GM21515 (cell line): Measurements from ENCODE around the gene ZNF625.
"Not testable (repeated sequence)": the region's sequence is repeated elsewhere in the genome, so short reads cannot be mapped to it uniquely, and the experiment has no call there.

Source experiments
- ATAC-seq: cut with Tn5 transposase; IDR thresholded peaks from one replicate; pipeline ENCODE4 v1.9.1; 2021; ENCODE audit not compliant: unreplicated experiment

Gene ZNF625

DNA sequence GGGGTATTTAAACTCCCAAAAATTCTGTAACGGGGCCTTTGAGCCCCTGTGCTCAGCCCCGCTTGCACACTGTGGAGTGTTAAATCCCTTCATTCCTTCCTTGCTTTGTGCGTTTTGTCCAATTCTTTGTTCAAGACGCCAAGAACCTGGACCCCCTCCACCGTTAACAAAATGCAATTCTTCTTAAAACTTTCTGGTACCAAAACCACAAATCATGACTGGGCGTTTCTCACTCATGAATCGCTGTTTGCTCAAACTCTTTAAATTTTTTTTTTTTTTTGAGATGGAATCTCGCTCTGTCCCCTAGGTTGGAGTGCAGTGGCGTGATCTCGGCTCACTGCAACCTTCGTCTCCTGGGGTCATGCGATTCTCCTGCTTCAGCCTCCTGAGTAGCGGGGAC, 17.3 kb downstream of the ZNF625 start:
- no peak for ATAC-seq

DNA sequence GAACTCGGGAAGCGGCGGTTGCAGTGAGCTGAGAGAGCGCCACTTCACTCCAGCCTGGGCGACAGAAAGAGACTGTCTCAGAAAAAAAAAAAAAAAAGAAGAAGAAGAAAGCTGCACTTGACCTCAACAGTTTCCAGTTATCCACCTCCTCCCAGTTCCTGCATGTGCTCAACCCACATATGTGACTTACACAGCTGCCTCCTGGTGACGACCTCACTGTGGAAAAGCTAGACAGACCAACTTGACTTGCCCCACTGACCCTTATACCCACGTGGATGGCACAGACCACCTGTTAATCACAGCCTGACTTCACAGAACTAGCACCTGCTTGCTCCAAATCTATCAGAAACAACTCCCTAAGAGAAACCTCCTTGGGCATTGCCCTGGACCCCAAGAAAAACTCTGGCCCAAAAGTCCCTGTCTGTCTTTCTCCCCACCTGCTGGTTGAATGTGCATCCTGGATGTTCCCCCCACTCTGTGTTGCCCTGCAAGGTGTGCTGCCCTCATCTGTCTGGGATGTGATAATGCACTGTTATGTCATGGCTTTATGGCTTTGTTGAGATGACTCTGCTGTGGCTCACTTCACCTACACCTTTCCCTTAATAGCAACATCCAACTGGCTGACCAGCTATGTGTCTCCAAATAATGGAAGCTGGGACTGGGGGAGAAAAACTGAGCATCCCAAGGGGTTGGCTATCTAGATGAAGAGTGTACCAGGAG, 19.2 kb downstream of the ZNF625 start:
- ATAC-seq, result no peak

GRCh38 chr19:12133069-12133468, 23.5 kb downstream of the ZNF625 start:
- no peak for ATAC-seq

DNA sequence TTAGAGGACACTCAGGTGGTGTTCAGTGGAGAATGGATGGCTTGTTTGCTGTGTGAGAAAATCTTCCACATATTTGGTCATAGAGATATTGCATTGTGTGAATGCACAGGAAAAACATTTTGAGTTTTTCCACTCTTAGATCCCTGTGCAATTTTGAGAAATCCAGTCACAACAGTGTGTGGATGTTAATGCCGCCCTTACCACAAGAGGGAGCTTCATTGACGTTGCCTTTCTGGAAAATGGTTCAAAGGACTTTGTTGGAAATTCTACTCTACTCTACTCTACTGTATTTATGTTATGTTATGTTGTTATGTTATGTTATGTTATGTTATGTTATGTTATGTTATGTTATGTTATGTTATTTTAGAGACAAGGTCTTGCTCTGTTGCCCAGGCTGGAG, 29.8 kb downstream of the ZNF625 start:
- no peak for ATAC-seq

DNA sequence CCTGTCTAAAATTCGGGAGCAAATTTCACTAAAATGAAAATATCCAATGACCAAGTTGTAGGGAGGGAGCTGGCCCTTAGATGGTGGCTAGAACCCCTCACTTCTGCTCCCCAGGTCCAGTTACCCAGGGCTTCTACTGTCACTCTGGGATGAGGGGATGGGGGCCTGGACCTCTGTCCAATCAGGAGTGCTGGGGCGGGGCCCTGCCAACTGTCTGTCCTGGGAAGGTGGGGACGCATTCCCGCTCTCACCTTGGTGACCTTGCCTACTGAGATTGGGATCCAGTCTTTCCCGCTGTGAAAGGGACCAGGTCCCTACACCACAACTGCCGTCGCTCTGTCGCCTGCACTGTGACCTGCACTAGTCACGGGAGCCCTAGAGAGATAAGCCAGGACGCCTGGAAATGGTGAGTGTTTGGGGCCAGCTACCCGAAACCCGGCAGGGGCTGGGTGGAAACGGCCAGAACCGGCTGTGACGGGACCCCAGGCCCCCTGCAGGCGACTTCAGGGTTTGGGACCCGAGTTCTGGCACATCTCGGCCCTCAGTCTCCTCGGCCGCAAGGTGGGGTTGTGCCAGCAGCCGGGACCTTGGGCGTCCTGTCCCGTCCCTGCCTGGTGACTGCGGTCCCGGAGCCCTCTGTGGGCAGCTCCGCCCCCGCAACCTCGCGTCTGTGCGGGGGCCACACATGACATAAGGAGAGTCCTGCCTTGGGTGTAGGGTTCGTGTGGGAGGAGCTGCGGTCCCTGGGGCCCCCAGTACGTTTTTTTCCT, 39.1 kb downstream of the ZNF625 start:
- ATAC-seq, result no peak

GRCh38 chr19:12113121-12113520, 43.4 kb downstream of the ZNF625 start:
- ATAC-seq, result no peak

GRCh38 chr19:12112701-12113100, 43.8 kb downstream of the ZNF625 start:
- no peak for ATAC-seq

DNA sequence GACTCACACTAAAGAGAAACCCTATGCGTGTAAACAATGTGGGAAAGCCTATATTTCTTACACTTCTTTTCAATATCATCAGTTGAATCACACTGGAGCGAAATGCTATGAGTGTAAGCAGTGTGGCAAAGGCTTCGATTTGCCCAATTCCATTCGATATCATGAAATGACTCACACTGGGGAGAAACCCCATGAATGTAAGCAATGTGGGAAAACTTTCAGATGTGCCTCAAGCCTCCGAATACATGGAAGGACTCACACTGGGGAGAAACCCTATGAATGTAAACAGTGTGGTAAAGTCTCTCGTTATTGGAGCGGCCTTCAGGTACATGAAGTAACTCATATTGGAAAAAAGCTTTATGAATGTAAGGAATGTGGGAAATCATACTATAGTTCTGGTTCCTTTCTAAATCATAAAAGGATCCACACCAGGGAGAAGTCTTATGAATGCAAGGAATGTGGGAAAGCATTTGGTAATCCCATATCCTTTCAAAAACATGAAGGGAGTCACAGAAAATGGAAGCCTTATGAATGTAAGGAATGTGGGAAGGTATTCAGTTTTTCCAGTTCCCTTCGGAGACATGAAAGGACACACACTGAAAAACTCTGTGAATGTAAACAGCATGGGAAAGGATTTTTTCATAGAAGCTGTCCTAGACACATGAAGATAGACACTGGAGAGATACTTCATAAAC, 44.4 kb downstream of the ZNF625 start:
- no peak for ATAC-seq

DNA sequence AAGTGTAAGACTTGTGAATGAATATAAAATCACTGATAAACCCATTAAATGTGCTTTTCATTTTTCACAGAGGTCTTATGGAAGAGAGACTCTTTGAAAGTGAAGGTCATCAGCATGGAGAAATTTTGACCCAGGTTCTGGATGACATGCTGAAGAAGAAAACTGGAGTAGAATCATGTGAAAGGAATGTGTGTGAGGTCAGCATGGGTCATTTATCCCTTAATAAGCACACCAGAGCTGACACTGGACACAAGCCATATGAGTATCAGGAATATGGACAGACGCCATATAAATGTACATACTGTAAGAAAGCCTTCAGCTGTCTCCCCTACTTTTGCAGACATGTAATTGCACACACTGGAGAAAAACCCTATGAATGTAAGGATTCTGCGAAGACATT, 45.4 kb downstream of the ZNF625 start:
- ATAC-seq, result no peak

DNA sequence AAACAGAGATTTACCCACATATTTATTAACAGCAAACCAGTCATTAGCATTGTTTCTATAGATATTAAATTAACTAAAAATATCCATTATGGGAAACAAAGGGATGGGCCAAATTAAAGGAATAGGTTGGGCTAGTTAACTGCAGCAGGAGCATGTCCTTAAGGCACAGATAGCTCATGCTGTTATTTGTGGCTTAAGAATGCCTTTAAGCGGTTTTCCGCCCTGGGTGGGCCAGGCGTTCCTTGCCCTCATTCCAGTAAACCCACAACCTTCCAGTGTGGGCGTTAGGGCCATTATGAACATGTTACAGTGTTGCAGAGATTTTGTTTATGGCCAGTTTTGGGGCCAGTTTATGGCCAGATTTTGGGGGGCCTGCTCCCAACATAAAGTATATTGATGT, 52.6 kb downstream of the ZNF625 start:
- not testable (repeated sequence) for ATAC-seq

DNA sequence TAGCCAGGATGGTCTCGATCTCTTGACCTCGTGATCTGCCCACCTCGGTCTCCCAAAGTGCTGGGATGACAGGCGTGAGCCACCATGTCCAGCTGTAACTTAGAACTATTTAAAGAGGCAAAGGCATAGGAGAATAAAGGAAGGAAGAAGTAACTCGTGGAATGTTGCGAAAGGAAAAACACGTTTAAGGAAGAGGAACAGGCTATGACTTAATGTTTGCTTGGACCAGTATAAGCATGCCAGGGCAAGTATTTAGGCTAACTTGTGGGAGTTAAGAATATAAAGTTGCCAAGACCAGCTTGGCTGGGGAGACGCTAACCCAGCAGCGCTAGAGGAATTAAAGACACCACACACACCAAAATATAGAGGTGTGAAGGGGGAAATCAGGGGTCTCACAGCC, 58.5 kb downstream of the ZNF625 start:
- no peak for ATAC-seq

DNA sequence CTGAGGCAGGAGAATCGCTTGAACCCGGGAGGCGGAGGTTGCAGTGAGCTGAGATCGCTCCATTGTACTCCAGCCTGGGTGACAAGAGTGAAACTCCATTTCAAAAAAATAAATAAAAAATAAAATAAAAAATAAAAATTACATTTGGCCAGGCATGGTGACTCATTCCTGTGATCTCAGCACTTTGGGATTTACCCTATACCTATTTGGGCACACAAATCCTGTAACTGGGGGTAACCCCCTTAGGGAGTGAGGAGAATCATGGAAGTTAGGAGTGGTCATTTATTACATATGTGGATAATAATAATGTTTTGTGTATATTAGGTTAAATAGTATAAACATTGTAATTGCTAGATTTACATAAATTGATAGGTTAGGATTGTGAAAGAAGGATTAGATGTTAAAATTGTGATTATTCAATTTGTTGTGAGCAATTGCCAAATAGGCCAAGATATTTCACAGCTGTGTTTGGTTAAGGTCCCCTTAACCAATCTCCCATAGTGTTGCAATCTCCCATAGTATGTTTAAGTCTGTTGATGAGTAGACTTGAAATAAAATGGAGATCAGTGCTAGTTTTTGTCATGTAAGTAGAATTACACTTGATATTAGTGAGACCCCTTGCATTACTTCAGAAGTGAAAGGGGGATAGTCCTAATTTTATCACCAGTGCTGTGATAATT, 61.3 kb downstream of the ZNF625 start:
- ATAC-seq, result no peak
